Endodermal cell (in vitro differentiated cells): Measurements from ENCODE around the gene NOS1AP. TPM values are rescaled to one million over a fixed set of nuclear protein-coding genes. Genes with fewer than 3 reads are reported as not detected.

Experiments used
- DNase-seq: peaks from one replicate; pipeline ENCODE4 v3.0.0-alpha.2; 2017
- H3K27ac ChIP-seq: 2 replicates; pipeline ENCODE4 v1.5.1; 2013; ENCODE audit warnings: mild to moderate bottlenecking, low read depth, low read length, moderate library complexity
- H3K27me3 ChIP-seq: 2 replicates; pipeline ENCODE4 v1.6.1; 2013; ENCODE audit warnings: mild to moderate bottlenecking, low read length, moderate library complexity; ENCODE audit not compliant: insufficient read depth, control insufficient read depth, poor library complexity, severe bottlenecking
- H3K36me3 ChIP-seq: 2 replicates; pipeline ENCODE4 v1.7.0; 2013; ENCODE audit warnings: mild to moderate bottlenecking, low read length, moderate library complexity; ENCODE audit not compliant: control insufficient read depth, insufficient read depth
- H3K4me1 ChIP-seq: one replicate; pipeline ENCODE4 v1.7.0; 2013; ENCODE audit warnings: low read length; ENCODE audit not compliant: control insufficient read depth, insufficient read depth
- H3K4me3 ChIP-seq: 2 replicates; pipeline ENCODE4 v1.5.1; 2013; ENCODE audit warnings: mild to moderate bottlenecking, low read length, moderate library complexity
- H3K9ac ChIP-seq: 2 replicates; pipeline ENCODE4 v1.6.1; 2013; ENCODE audit warnings: mild to moderate bottlenecking, low read length, moderate library complexity; ENCODE audit not compliant: poor library complexity, severe bottlenecking; ENCODE audit errors: extremely low read depth
- H3K9me3 ChIP-seq: 2 replicates; pipeline ENCODE4 v1.6.1; 2013; ENCODE audit warnings: mild to moderate bottlenecking, low read length, moderate library complexity; ENCODE audit not compliant: control insufficient read depth
- H3K27ac Mint-ChIP-seq: 2 replicates; pipeline ENCODE4 v1.8.0; 2020; ENCODE audit warnings: mixed read lengths
- H3K27me3 Mint-ChIP-seq: 2 replicates; pipeline ENCODE4 v1.8.0; 2021; ENCODE audit warnings: mild to moderate bottlenecking, mixed read lengths; ENCODE audit not compliant: insufficient read depth
- H3K36me3 Mint-ChIP-seq: 2 replicates; pipeline ENCODE4 v1.8.0; 2020; ENCODE audit warnings: low read depth, mixed read lengths
- H3K4me1 Mint-ChIP-seq: 2 replicates; pipeline ENCODE4 v1.8.0; 2020; ENCODE audit warnings: mixed read lengths
- H3K4me3 Mint-ChIP-seq: 2 replicates; pipeline ENCODE4 v1.8.0; 2020; ENCODE audit warnings: mild to moderate bottlenecking, moderate library complexity, mixed read lengths
- H3K9me3 Mint-ChIP-seq: 2 replicates; pipeline ENCODE4 v1.8.0; 2020; ENCODE audit warnings: mild to moderate bottlenecking, mixed read lengths
- WGBS, 2 experiments: methylation state at CpG; one replicate each; pipeline versions ENCODE4 v1.1.5 to v1.1.7; 2013; ENCODE audit warnings: missing lambda C conversion rate in 2 of 2, mixed read lengths in 1 of 2; ENCODE audit not compliant: insufficient coverage in 1 of 2, insufficient read length in 1 of 2; 5-methylcytosine and 5-hydroxymethylcytosine counted together
- total RNA-seq, 2 donors: library from RNA; stranded (reverse); fragmentation: NEBNext Ultra II Directional in 1 of 2; extraction: Animal tissue kit (Norgen Biotek cat#: 25700) in 1 of 2; gene quantifications; 2 replicates in 1 of 2; 3 replicates in 1 of 2; pipeline ENCODE4 v1.2.1, GENCODE V29; 2021
- TF ChIP-seq, protein P1 (sequence below): fragments of 200-600 bp; sonication (generic); conservative IDR thresholded peaks from 2 replicates; pipeline ENCODE4 v1.5.0; 2021; ENCODE audit warnings: antibody characterized with exemption, mild to moderate bottlenecking

The NOS1AP gene
- total RNA-seq, 2 donors from 2014 or later: 4.8 to 5.9 TPM

DNA sequence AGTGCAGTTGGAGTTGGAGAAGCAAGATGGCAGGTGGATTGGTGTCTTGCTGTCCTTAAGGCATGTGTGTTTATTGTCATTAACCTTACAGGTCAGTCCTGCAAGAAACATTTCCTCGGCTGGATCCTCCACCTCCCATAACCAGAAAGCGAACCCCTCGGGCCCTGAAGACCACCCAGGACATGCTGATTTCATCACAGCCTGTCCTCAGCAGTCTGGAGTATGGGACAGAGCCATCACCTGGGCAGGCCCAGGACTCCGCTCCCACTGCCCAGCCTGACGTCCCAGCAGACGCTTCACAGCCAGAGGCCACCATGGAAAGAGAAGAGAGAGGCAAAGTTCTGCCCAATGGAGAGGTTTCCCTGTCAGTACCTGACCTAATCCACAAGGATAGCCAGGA is 313.6 kb downstream of the NOS1AP start:
- Histone ChIP-seq H3K27ac (no peak overlapping the region), H3K4me3 (no peak overlapping the region), H3K4me1 (peaks cover 7% of the 10 kb centered on the region), H3K27me3 (no peaks in the 10 kb centered on the region), H3K9ac (no peak overlapping the region), H3K36me3 (no peaks in the 10 kb centered on the region), H3K9me3 (no peaks in the 10 kb centered on the region)
- H3K4me1 Mint-ChIP-seq: peaks cover 3% of the 10 kb centered on the region
- peaks cover 16% of the 10 kb centered on the region for H3K27me3 Mint-ChIP-seq
- WGBS, 2 experiments: 86 to 94% methylated on average over 5 to 6 of the region's 6 CpGs
- H3K4me3 Mint-ChIP-seq: no peak overlapping the region
- H3K9me3 Mint-ChIP-seq: no peaks in the 10 kb centered on the region
- peak; percentile 26 for DNase-seq
- H3K27ac Mint-ChIP-seq: no peak overlapping the region
- H3K36me3 Mint-ChIP-seq: peaks cover 3% of the 10 kb centered on the region
- TF ChIP-seq, protein P1, sequence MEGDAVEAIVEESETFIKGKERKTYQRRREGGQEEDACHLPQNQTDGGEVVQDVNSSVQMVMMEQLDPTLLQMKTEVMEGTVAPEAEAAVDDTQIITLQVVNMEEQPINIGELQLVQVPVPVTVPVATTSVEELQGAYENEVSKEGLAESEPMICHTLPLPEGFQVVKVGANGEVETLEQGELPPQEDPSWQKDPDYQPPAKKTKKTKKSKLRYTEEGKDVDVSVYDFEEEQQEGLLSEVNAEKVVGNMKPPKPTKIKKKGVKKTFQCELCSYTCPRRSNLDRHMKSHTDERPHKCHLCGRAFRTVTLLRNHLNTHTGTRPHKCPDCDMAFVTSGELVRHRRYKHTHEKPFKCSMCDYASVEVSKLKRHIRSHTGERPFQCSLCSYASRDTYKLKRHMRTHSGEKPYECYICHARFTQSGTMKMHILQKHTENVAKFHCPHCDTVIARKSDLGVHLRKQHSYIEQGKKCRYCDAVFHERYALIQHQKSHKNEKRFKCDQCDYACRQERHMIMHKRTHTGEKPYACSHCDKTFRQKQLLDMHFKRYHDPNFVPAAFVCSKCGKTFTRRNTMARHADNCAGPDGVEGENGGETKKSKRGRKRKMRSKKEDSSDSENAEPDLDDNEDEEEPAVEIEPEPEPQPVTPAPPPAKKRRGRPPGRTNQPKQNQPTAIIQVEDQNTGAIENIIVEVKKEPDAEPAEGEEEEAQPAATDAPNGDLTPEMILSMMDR: no peak

DNA sequence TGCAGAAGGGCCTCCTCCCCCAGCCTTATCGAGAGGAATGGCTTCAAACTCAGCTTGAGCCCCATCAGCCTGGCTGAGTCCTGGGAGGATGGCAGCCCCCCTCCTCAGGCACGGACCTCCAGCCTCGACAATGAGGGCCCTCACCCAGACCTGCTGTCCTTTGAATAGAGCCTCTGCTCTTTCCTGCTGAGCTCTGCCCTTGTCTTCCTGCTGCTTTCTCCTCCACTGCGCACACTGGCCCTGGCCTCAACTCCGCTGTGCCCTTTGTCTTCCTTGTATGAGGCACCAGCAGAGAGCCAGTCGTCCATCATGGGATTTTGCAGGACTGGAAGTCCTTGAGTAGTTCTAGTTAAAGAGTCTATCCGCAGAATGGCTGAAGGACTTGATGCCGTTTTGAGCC is 314.0 kb downstream of the NOS1AP start:
- H3K36me3 Mint-ChIP-seq: peaks cover 3% of the 10 kb centered on the region
- H3K27ac ChIP-seq: no peak overlapping the region
- peaks cover 14% of the 10 kb centered on the region for H3K27me3 Mint-ChIP-seq
- H3K4me3 Mint-ChIP-seq: no peak overlapping the region
- H3K27ac Mint-ChIP-seq: no peak overlapping the region
- no peak overlapping the region for H3K9ac ChIP-seq
- H3K9me3 ChIP-seq: no peaks in the 10 kb centered on the region
- no peaks in the 10 kb centered on the region for H3K36me3 ChIP-seq
- H3K27me3 ChIP-seq: no peaks in the 10 kb centered on the region
- WGBS, 2 experiments: 87 to 90% methylated on average over 4 to 8 of the region's 8 CpGs
- H3K4me3 ChIP-seq: no peak overlapping the region
- no peaks in the 10 kb centered on the region for H3K9me3 Mint-ChIP-seq
- DNase-seq: peak; percentile 23
- peaks cover 9% of the 10 kb centered on the region for H3K4me1 ChIP-seq
- TF ChIP-seq, protein P1: no peak
- H3K4me1 Mint-ChIP-seq: peaks cover 5% of the 10 kb centered on the region

DNA sequence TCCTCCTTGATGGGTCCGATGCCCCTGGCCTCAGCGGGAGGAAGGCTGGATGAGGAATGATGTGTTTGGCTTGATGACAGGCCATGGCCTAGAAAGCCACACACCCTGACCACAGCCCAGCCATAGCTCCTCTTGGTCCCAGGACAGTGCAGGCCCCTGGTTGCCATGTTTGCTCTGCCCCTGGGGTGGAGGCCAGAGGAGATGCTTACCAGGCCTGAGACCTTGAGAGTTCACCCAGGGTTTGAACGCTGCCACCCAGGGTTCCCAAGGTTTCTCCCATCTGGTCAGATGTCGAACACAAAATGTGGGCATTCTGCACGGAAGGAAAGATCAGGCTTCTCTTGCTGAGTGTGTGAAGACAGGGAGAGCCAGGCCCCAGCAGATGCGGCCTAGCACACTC is 314.6 kb downstream of the NOS1AP start:
- no peak overlapping the region for H3K27ac Mint-ChIP-seq
- DNase-seq: no peak
- no peak overlapping the region for H3K4me3 Mint-ChIP-seq
- TF ChIP-seq, protein P1: no peak
- 93 to 100% methylated on average over 3 to 6 of the region's 6 CpGs for WGBS, 2 experiments
- Histone ChIP-seq H3K9ac (no peak overlapping the region), H3K4me1 (peaks cover 9% of the 10 kb centered on the region), H3K27ac (peak overlapping the region; percentile 45), H3K36me3 (no peaks in the 10 kb centered on the region), H3K4me3 (no peak overlapping the region), H3K9me3 (no peaks in the 10 kb centered on the region), H3K27me3 (no peaks in the 10 kb centered on the region)
- H3K27me3 Mint-ChIP-seq: peaks cover 8% of the 10 kb centered on the region
- H3K4me1 Mint-ChIP-seq: peaks cover 11% of the 10 kb centered on the region
- H3K36me3 Mint-ChIP-seq: peaks cover 3% of the 10 kb centered on the region
- H3K9me3 Mint-ChIP-seq: no peaks in the 10 kb centered on the region
